GM12891 (cell line): ENCODE results near the gene SMIM43.

Source experiments
- POLR2A ChIP-seq: IDR thresholded peaks from 2 replicates; pipeline ENCODE4 v1.6.1; 2011; ENCODE audit warnings: low read depth, low read length, control low read depth
- POLR2AphosphoS5 ChIP-seq: IDR thresholded peaks from 2 replicates; pipeline ENCODE4 v1.6.1; 2011; ENCODE audit warnings: low read depth, low read length, control low read depth
- TAF1 ChIP-seq: IDR thresholded peaks from 2 replicates; pipeline ENCODE4 v1.6.1; 2011; ENCODE audit warnings: low read depth, low read length, control low read depth

GRCh38 chr4:121712001-121712651 lies 52.8 kb downstream of the SMIM43 start:
- no peak for TF ChIP-seq POLR2A
- TF ChIP-seq POLR2AphosphoS5: no peak
- no peak for TF ChIP-seq TAF1
